IMR-90 (cell line): ENCODE data around the gene RNF130. TPM values are rescaled to one million over a fixed set of nuclear protein-coding genes. Genes with fewer than 3 reads are reported as not detected.
"Not testable (repeated sequence)": the region's sequence is repeated elsewhere in the genome, so short reads cannot be mapped to it uniquely, and the experiment has no call there.

Experiments used
- ATAC-seq: fragments of 200-7000 bp; cut with Tn5 transposase; 2 replicates; pipeline ENCODE4 v1.9.1; 2020; ENCODE audit warnings: low read depth, mild to moderate bottlenecking, moderate library complexity
- BruUV-seq: library from RNA; stranded (reverse); fragments of 400-500 nt; replicated peaks from 2 replicates; lab custom pipeline; 2021; lab: Mats Ljungman, UMichigan
- CTCF ChIA-PET: fragments of 300-600 bp; formaldehyde crosslinking; extraction: SDS; loops from one replicate; lab custom pipeline; 2021; ENCODE audit warnings: antibody characterized with exemption; lab: Yijun Ruan, JAX
- POLR2A ChIA-PET: fragments of 300-600 bp; sonication (Branson Sonifier 250); formaldehyde crosslinking; loops from one replicate; lab custom pipeline; 2022; ENCODE audit warnings: antibody characterized with exemption; ENCODE audit not compliant: unreplicated experiment; lab: Charles Lee
- DNase-seq: peaks from one replicate; pipeline ENCODE4 v3.0.0; 2013
- H2AFZ ChIP-seq: replicated peaks from 2 replicates; pipeline ENCODE3; 2013; ENCODE audit warnings: low read length, mild to moderate bottlenecking; ENCODE audit not compliant: poor library complexity
- H2AK5ac ChIP-seq: 2 replicates; pipeline ENCODE4 v1.6.1; 2013; ENCODE audit warnings: low read depth, low read length, inconsistent platforms
- H2AK9ac ChIP-seq: replicated peaks from 2 replicates; pipeline ENCODE3; 2013; ENCODE audit warnings: mild to moderate bottlenecking, low read depth, low read length, moderate library complexity; ENCODE audit not compliant: poor library complexity
- H2BK120ac ChIP-seq: 2 replicates; pipeline ENCODE4 v1.6.1; 2013; ENCODE audit warnings: low read depth, low read length, inconsistent platforms
- H2BK15ac ChIP-seq: 3 replicates; pipeline ENCODE4 v1.6.1; 2013; ENCODE audit warnings: low read depth, low read length, inconsistent platforms
- H2BK20ac ChIP-seq: 2 replicates; pipeline ENCODE4 v1.6.1; 2013; ENCODE audit warnings: low read depth, mild to moderate bottlenecking, inconsistent platforms, low read length, moderate library complexity
- H2BK5ac ChIP-seq: 2 replicates; pipeline ENCODE4 v1.6.1; 2013; ENCODE audit warnings: mild to moderate bottlenecking, low read depth, low read length, inconsistent platforms; ENCODE audit not compliant: poor library complexity, severe bottlenecking
- H3K14ac ChIP-seq: replicated peaks from 2 replicates; pipeline ENCODE4 v1.6.1; 2013; ENCODE audit warnings: low read depth, low read length, inconsistent platforms
- H3K18ac ChIP-seq: 2 replicates; pipeline ENCODE4 v1.6.1; 2013; ENCODE audit warnings: low read depth, low read length, control low read depth
- H3K23ac ChIP-seq: 2 replicates; pipeline ENCODE4 v1.6.1; 2013; ENCODE audit warnings: low read depth, low read length, inconsistent platforms
- H3K27ac ChIP-seq: 2 replicates; pipeline ENCODE4 v1.5.1; 2013; ENCODE audit warnings: mild to moderate bottlenecking, control low read depth, low read length; ENCODE audit not compliant: insufficient read depth
- H3K27me3 ChIP-seq: 2 replicates; pipeline ENCODE4 v1.6.1; 2013; ENCODE audit warnings: low read length; ENCODE audit not compliant: control insufficient read depth, insufficient read depth
- H3K36me3 ChIP-seq: 2 replicates; pipeline ENCODE4 v1.6.1; 2013; ENCODE audit warnings: low read length, mixed read lengths; ENCODE audit not compliant: control insufficient read depth, insufficient read depth
- H3K4ac ChIP-seq: 2 replicates; pipeline ENCODE4 v1.6.1; 2013; ENCODE audit warnings: low read depth, low read length, inconsistent platforms
- H3K4me1 ChIP-seq: 2 replicates; pipeline ENCODE4 v1.6.1; 2013; ENCODE audit warnings: low read length, mixed read lengths; ENCODE audit not compliant: control insufficient read depth, insufficient read depth
- H3K4me2 ChIP-seq: 2 replicates; pipeline ENCODE4 v1.6.1; 2013; ENCODE audit warnings: low read depth, mild to moderate bottlenecking, control low read depth, low read length, moderate library complexity
- H3K4me3 ChIP-seq: 2 replicates; pipeline ENCODE4 v1.5.1; 2013; ENCODE audit warnings: low read depth, mild to moderate bottlenecking, control low read depth, low read length, moderate library complexity; ENCODE audit not compliant: insufficient read depth
- H3K56ac ChIP-seq: 2 replicates; pipeline ENCODE4 v1.6.1; 2013; ENCODE audit warnings: low read length, inconsistent platforms; ENCODE audit not compliant: insufficient read depth; ENCODE audit errors: extremely low read depth
- H3K79me1 ChIP-seq, 2 experiments: 2 replicates each; pipeline ENCODE4 v1.6.1; 2013; ENCODE audit warnings: low read length in 2 of 2, inconsistent platforms in 1 of 2, low read depth in 1 of 2
- H3K9ac ChIP-seq: 2 replicates; pipeline ENCODE4 v1.6.1; 2013; ENCODE audit warnings: low read depth, low read length, control low read depth
- H3K9me1 ChIP-seq: 2 replicates; pipeline ENCODE4 v1.6.1; 2013; ENCODE audit warnings: low read length, inconsistent platforms; ENCODE audit not compliant: insufficient read depth
- H3K9me3 ChIP-seq: 2 replicates; pipeline ENCODE4 v1.6.1; 2013; ENCODE audit warnings: low read length; ENCODE audit not compliant: control insufficient read depth, insufficient read depth
- H4K20me1 ChIP-seq: 2 replicates; pipeline ENCODE4 v1.6.1; 2013; ENCODE audit warnings: low read length, inconsistent platforms; ENCODE audit not compliant: insufficient read depth
- H4K5ac ChIP-seq: 2 replicates; pipeline ENCODE4 v1.6.1; 2013; ENCODE audit warnings: mild to moderate bottlenecking, low read depth, low read length, control low read depth
- H4K8ac ChIP-seq, 2 experiments: 2 replicates each; pipeline ENCODE4 v1.6.1; 2013; ENCODE audit warnings: low read depth in 2 of 2, low read length in 2 of 2, control low read depth in 1 of 2, inconsistent platforms in 1 of 2
- H4K91ac ChIP-seq: 2 replicates; pipeline ENCODE4 v1.6.1; 2013; ENCODE audit warnings: low read depth, low read length, inconsistent platforms; ENCODE audit not compliant: insufficient read depth
- WGBS, 2 experiments: methylation state at CpG; one replicate each; pipeline versions ENCODE4 v1.1.5 to v1.1.7; 2013; ENCODE audit warnings: missing lambda C conversion rate in 2 of 2; ENCODE audit not compliant: insufficient read length in 1 of 2; ENCODE audit errors: extremely low coverage in 2 of 2; 5-methylcytosine and 5-hydroxymethylcytosine counted together
- dilution Hi-C: fragments of 300-500 bp; cut with HindIII; formaldehyde crosslinking; loops from one replicate; pipeline ENCODE4 v1.14.3; 2018; ENCODE audit warnings: low sequenced_read_pairs; ENCODE audit not compliant: unreplicated experiment
- in situ Hi-C: fragments of 300-500 bp; cut with MboI; formaldehyde crosslinking; loops from 3 replicates; pipeline ENCODE4 v1.14.3; 2019; ENCODE audit warnings: low sequenced_read_pairs, inconsistent platforms, mixed read lengths
- intact Hi-C: fragments of 100-400 bp; cut with micrococcal nuclease; formaldehyde crosslinking; loops from 2 replicates; pipeline ENCODE4 v1.10.0; 2022
- polyA plus RNA-seq, 3 experiments: library from polyadenylated mRNA; depleted of rRNA; stranded (reverse); fragments of >200 nt; gene quantifications; 2 replicates each; pipeline ENCODE4 v1.2.3, GENCODE V29; 2012; ENCODE audit warnings: low replicate concordance in 1 of 3
- total RNA-seq: library from RNA; depleted of rRNA; stranded (reverse); fragments of >200 nt; gene quantifications from 2 replicates; pipeline ENCODE4 v1.2.3, GENCODE V29; 2012

Gene RNF130
- total and polyA plus RNA-seq, 2 of the 4 experiments (the other 2 are of a cell fraction), result 12.9 to 21.7 TPM

- H4K5ac ChIP-seq, DNase-seq, H3K9me1 ChIP-seq, H3K4me2 ChIP-seq, intact Hi-C loops, H3K23ac ChIP-seq, H3K9me3 ChIP-seq, ATAC-seq, H3K79me1 ChIP-seq, POLR2A ChIA-PET, H4K8ac ChIP-seq, dilution Hi-C loops, H2BK20ac ChIP-seq, CTCF ChIA-PET, H3K4me1 ChIP-seq, H4K20me1 ChIP-seq, H3K18ac ChIP-seq, H3K14ac ChIP-seq, H2BK120ac ChIP-seq, H2AK5ac ChIP-seq, H3K4ac ChIP-seq, H2AK9ac ChIP-seq, H3K4me3 ChIP-seq, BruUV-seq, H2AFZ ChIP-seq, H2BK15ac ChIP-seq, in situ Hi-C loops, H2BK5ac ChIP-seq, H3K27ac ChIP-seq, H4K91ac ChIP-seq, H3K9ac ChIP-seq, H3K27me3 ChIP-seq, H3K56ac ChIP-seq, H3K36me3 ChIP-seq: not testable (repeated sequence)
- WGBS, 2 experiments, result no CpG with 5 or more reads among the region's 4 CpGs
These were observed 78.7 kb downstream of the RNF130 start for GRCh38 chr5:179992855-179993254.
